ENCODE measurements around the gene PITPNB.

The PITPNB gene

GRCh38 chr22:27802346-27803073 lies 116.5 kb downstream of the PITPNB start:
- no peak for DNase-seq (ENCODE audit: low read depth in 3 of 3)

Data from stimulated activated CD4-positive, alpha-beta T cell treated with anti-CD3 and anti-CD28 coated beads, TNF-alpha, amount 100 ng/mL, for 24 hours (primary cell).